Measurements from ENCODE around the gene TRPM5.

The TRPM5 gene

GRCh38 chr11:2446590-2447252 lies 2.4 kb upstream of the TRPM5 start:
- Histone ChIP-seq H4K8ac (ENCODE audit: low read length) (no peak overlapping the region), H3K79me1 (replicated peaks; ENCODE audit: low read length, poor library complexity, severe bottlenecking) (no peaks in the 10 kb centered on the region), H4K91ac (ENCODE audit: low read length) (no peak overlapping the region), H2AFZ (ENCODE audit: low read depth, low read length) (no peak overlapping the region), H3K9me3 (ENCODE audit: control insufficient read depth, low read length) (no peaks in the 10 kb centered on the region), H2BK5ac (ENCODE audit: low read depth, low read length, poor library complexity, severe bottlenecking) (no peak overlapping the region), H3K4ac (ENCODE audit: low read depth in 1 of 2, low read length in 2 of 2) (no peak overlapping the region), H3K36me3 (ENCODE audit: control insufficient read depth in 1 of 2, insufficient read depth in 2 of 2, low read depth in 1 of 2, low read length in 2 of 2) (no peaks in the 10 kb centered on the region), H2BK12ac (ENCODE audit: low read length in 2 of 2) (no peak overlapping the region), H3K4me2 (ENCODE audit: low read length, poor library complexity, severe bottlenecking) (no peak overlapping the region), H3K9ac (ENCODE audit: low read length) (no peak overlapping the region), H3K27ac (ENCODE audit: low read length, poor library complexity, severe bottlenecking) (no peak overlapping the region), H2AK5ac (ENCODE audit: low read length, severe bottlenecking) (no peak overlapping the region), H2BK15ac (ENCODE audit: low read depth, poor library complexity, severe bottlenecking) (no peak overlapping the region), H3K27me3 (ENCODE audit: control insufficient read depth in 1 of 2, insufficient read depth in 1 of 2, low read length in 2 of 2) (peaks cover 80 to 81% of the 10 kb centered on the region in 2 experiments), H3K23ac (ENCODE audit: low read length in 2 of 2) (no peak overlapping the region), H3K14ac (ENCODE audit: low read length in 2 of 2) (no peak overlapping the region), H2BK120ac (ENCODE audit: low read depth, low read length) (no peak overlapping the region), H3K4me1 (ENCODE audit: control insufficient read depth, insufficient read depth, low read depth, low read length) (peaks cover 9% of the 10 kb centered on the region), H3K18ac (ENCODE audit: low read depth in 1 of 2, low read length in 2 of 2) (no peak overlapping the region), H3K4me3 (ENCODE audit: insufficient read depth in 1 of 2, low read depth in 1 of 2, low read length in 2 of 2) (peak overlapping the region in 1 of 2 experiments; percentile 11)
- WGBS: 85% methylated on average over 12 of the region's 15 CpGs
- no peak for DNase-seq

DNA sequence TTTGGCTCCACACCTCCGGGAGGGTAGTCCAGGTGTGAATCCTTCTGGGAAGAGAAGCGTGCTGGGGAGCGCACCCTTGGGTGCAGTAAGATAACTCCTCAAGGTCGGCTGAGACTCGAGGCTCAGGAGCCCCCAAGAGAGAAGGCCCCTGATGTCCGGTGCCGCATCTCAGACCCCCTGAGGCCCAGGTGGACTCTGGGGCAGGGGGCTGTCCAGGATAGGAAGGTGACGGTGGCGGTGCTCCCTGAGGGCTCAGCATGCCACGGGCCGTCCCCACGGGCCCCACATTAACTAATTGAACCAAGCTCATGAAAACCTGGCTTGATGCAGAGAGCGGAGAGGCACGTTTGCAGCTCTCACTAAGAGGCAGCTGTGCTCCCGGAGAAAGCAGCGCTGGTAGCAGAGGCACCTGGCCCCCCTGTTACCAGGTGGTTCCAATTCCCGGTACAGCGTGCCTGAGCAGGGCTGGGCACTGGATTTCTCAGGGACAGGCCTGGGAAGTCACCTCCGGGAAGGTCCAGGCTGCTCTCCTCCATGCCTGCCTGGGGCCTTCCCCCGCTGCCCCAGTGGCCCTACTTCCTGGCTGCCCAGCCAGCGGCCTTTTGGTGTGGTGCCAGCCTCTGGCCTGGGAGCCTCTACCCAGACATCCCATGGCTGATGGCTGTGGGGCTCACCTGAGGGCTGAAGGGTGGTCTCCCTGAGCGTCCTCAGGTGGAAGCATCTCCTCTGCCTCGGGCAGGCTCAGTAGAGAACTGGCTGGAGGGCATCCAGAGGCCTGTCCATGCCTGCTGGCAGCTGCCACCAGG lies 1.6 kb upstream of the TRPM5 start:
- no peaks in the 10 kb centered on the region for H3K9me3 ChIP-seq (ENCODE audit: control insufficient read depth, low read length)
- peaks cover 77 to 78% of the 10 kb centered on the region in 2 experiments for H3K27me3 ChIP-seq (ENCODE audit: control insufficient read depth in 1 of 2, insufficient read depth in 1 of 2, low read length in 2 of 2)
- no peak overlapping the region for H2AFZ ChIP-seq (ENCODE audit: low read depth, low read length)
- H3K79me1 ChIP-seq (replicated peaks; ENCODE audit: low read length, poor library complexity, severe bottlenecking): no peaks in the 10 kb centered on the region
- H3K27ac ChIP-seq (ENCODE audit: low read length, poor library complexity, severe bottlenecking): no peak overlapping the region
- H2BK120ac ChIP-seq (ENCODE audit: low read depth, low read length): no peak overlapping the region
- 61% methylated on average over 23 of the region's 23 CpGs for WGBS
- H3K23ac ChIP-seq (ENCODE audit: low read length in 2 of 2): no peak overlapping the region
- H3K4ac ChIP-seq (ENCODE audit: low read depth in 1 of 2, low read length in 2 of 2): no peak overlapping the region
- H3K4me3 ChIP-seq (ENCODE audit: insufficient read depth in 1 of 2, low read depth in 1 of 2, low read length in 2 of 2): no peak overlapping the region
- no peak overlapping the region for H3K14ac ChIP-seq (ENCODE audit: low read length in 2 of 2)
- no peak for DNase-seq
- no peak overlapping the region for H2BK5ac ChIP-seq (ENCODE audit: low read depth, low read length, poor library complexity, severe bottlenecking)
- no peak overlapping the region for H4K91ac ChIP-seq (ENCODE audit: low read length)
- H3K36me3 ChIP-seq (ENCODE audit: control insufficient read depth in 1 of 2, insufficient read depth in 2 of 2, low read depth in 1 of 2, low read length in 2 of 2): no peaks in the 10 kb centered on the region
- no peak overlapping the region for H3K4me2 ChIP-seq (ENCODE audit: low read length, poor library complexity, severe bottlenecking)
- H3K4me1 ChIP-seq (ENCODE audit: control insufficient read depth, insufficient read depth, low read depth, low read length): peaks cover 9% of the 10 kb centered on the region
- H2AK5ac ChIP-seq (ENCODE audit: low read length, severe bottlenecking): no peak overlapping the region
- H2BK12ac ChIP-seq (ENCODE audit: low read length in 2 of 2): no peak overlapping the region
- no peak overlapping the region for H3K9ac ChIP-seq (ENCODE audit: low read length)
- no peak overlapping the region for H4K8ac ChIP-seq (ENCODE audit: low read length)
- no peak overlapping the region for H3K18ac ChIP-seq (ENCODE audit: low read depth in 1 of 2, low read length in 2 of 2)
- H2BK15ac ChIP-seq (ENCODE audit: low read depth, poor library complexity, severe bottlenecking): no peak overlapping the region

GRCh38 chr11:2444821-2445745 lies 769 bp upstream of the TRPM5 start, which contains the start of gene KCNQ1:
TSS of gene KCNQ1 (plus strand) at chr11:2445008. CDS start at chr11:2445099, 91 bp downstream.
- Histone ChIP-seq H3K18ac (ENCODE audit: low read depth in 1 of 2, low read length in 2 of 2) (no peak within 1 kb of the TSS), H3K9ac (ENCODE audit: low read length) (no peak within 1 kb of the TSS), H3K4ac (ENCODE audit: low read depth in 1 of 2, low read length in 2 of 2) (no peak within 1 kb of the TSS), H3K79me1 (replicated peaks; ENCODE audit: low read length, poor library complexity, severe bottlenecking) (no peaks in the 10 kb centered on the region), H3K23ac (ENCODE audit: low read length in 2 of 2) (no peak within 1 kb of the TSS), H3K36me3 (ENCODE audit: control insufficient read depth in 1 of 2, insufficient read depth in 2 of 2, low read depth in 1 of 2, low read length in 2 of 2) (no peaks in the 10 kb centered on the region), H3K27ac (ENCODE audit: low read length, poor library complexity, severe bottlenecking) (no peak within 1 kb of the TSS), H4K91ac (ENCODE audit: low read length) (no peak within 1 kb of the TSS), H2BK5ac (ENCODE audit: low read depth, low read length, poor library complexity, severe bottlenecking) (no peak within 1 kb of the TSS), H2AFZ (ENCODE audit: low read depth, low read length) (no peak within 1 kb of the TSS), H2BK15ac (ENCODE audit: low read depth, poor library complexity, severe bottlenecking) (no peak within 1 kb of the TSS), H3K4me3 (ENCODE audit: insufficient read depth in 1 of 2, low read depth in 1 of 2, low read length in 2 of 2) (no peak within 1 kb of the TSS), H2BK120ac (ENCODE audit: low read depth, low read length) (no peak within 1 kb of the TSS), H3K4me1 (ENCODE audit: control insufficient read depth, insufficient read depth, low read depth, low read length) (peaks cover 9% of the 10 kb centered on the region), H3K14ac (ENCODE audit: low read length in 2 of 2) (no peak within 1 kb of the TSS), H4K8ac (ENCODE audit: low read length) (no peak within 1 kb of the TSS), H3K9me3 (ENCODE audit: control insufficient read depth, low read length) (no peaks in the 10 kb centered on the region), H3K27me3 (ENCODE audit: control insufficient read depth in 1 of 2, insufficient read depth in 1 of 2, low read length in 2 of 2) (peaks cover 77 to 79% of the 10 kb centered on the region in 2 experiments), H2BK12ac (ENCODE audit: low read length in 2 of 2) (no peak within 1 kb of the TSS), H3K4me2 (ENCODE audit: low read length, poor library complexity, severe bottlenecking) (peak within 1 kb of the TSS; percentile 40), H2AK5ac (ENCODE audit: low read length, severe bottlenecking) (no peak within 1 kb of the TSS)
- WGBS: 4% methylated on average over 86 of the region's 116 CpGs
- no peak for DNase-seq
